Panc1 (cell line): ENCODE measurements around the gene MACROD2. TPM values are rescaled to one million over a fixed set of nuclear protein-coding genes. Genes with fewer than 3 reads are reported as not detected.

Experiments used
- ATAC-seq: fragments of 200-7000 bp; cut with Tn5 transposase; 2 replicates; pipeline ENCODE4 v1.9.1; 2020; ENCODE audit warnings: mild to moderate bottlenecking, moderate library complexity
- BruUV-seq: library from RNA; stranded (reverse); fragments of 400-500 nt; replicated peaks from 2 replicates; lab custom pipeline; 2021; lab: Mats Ljungman, UMichigan
- CTCF ChIA-PET: fragments of 300-600 bp; sonication (Branson Sonifier 250); formaldehyde crosslinking; loops from one replicate; lab custom pipeline; 2022; ENCODE audit warnings: antibody characterized with exemption; lab: Charles Lee
- POLR2A ChIA-PET: fragments of 300-600 bp; sonication (Branson Sonifier 250); formaldehyde crosslinking; loops from one replicate; lab custom pipeline; 2022; ENCODE audit warnings: antibody characterized with exemption; lab: Charles Lee
- DNase-seq: peaks from one replicate; pipeline ENCODE4 v3.0.0-alpha.2; 2010; ENCODE audit warnings: low read depth, low spot score
- H3K27ac ChIP-seq: 2 replicates; pipeline ENCODE4 v1.5.1; 2011; ENCODE audit warnings: mild to moderate bottlenecking, low read length, inconsistent platforms
- H3K27me3 ChIP-seq: fragments of 200-500 bp; sonication (Bioruptor generic); 2 replicates; pipeline ENCODE4 v1.6.0; 2014; ENCODE audit warnings: low read length, inconsistent platforms; ENCODE audit not compliant: control insufficient read depth, insufficient read depth
- H3K36me3 ChIP-seq: fragments of 200-500 bp; sonication (Bioruptor generic); 2 replicates; pipeline ENCODE4 v1.5.1; 2014; ENCODE audit warnings: inconsistent platforms, mild to moderate bottlenecking, low read length, moderate library complexity; ENCODE audit not compliant: control insufficient read depth, insufficient read depth
- H3K4me1 ChIP-seq: 2 replicates; pipeline ENCODE4 v1.5.1; 2011; ENCODE audit warnings: inconsistent platforms, mild to moderate bottlenecking, low read length, moderate library complexity; ENCODE audit not compliant: control insufficient read depth, insufficient read depth
- H3K4me3 ChIP-seq, 2 experiments: 2 replicates each; pipeline ENCODE4 v1.5.1; 2011 to 2012; ENCODE audit warnings: low read depth in 2 of 2, low read length in 2 of 2, mild to moderate bottlenecking in 2 of 2, inconsistent platforms in 1 of 2, moderate library complexity in 1 of 2
- H3K9me3 ChIP-seq: fragments of 200-500 bp; sonication (Bioruptor generic); 2 replicates; pipeline ENCODE4 v1.5.1; 2014; ENCODE audit warnings: low read depth, mild to moderate bottlenecking, inconsistent platforms, low read length, moderate library complexity; ENCODE audit not compliant: control insufficient read depth, insufficient read depth
- POLR2AphosphoS5 ChIP-seq: IDR thresholded peaks from 2 replicates; pipeline ENCODE4 v1.6.1; 2012; ENCODE audit warnings: mild to moderate bottlenecking, low read depth, low read length, moderate library complexity
- SIN3A ChIP-seq: IDR thresholded peaks from 2 replicates; pipeline ENCODE4 v1.6.1; 2012; ENCODE audit warnings: low read depth, mild to moderate bottlenecking, low read length, moderate library complexity, borderline replicate concordance; ENCODE audit not compliant: insufficient read depth
- TCF7L2 ChIP-seq: IDR thresholded peaks from 2 replicates; pipeline ENCODE4 v1.6.1; 2011; ENCODE audit warnings: mild to moderate bottlenecking, low read depth, low read length, inconsistent platforms
- in situ Hi-C: cut with HindIII; loops from 2 replicates; pipeline ENCODE4 v1.10.0; 2016; ENCODE audit warnings: low sequenced_read_pairs, low pct_unique_long_range_greater_than_20kb
- intact Hi-C: fragments of 100-400 bp; cut with micrococcal nuclease; formaldehyde crosslinking; loops from one replicate; pipeline ENCODE4 v1.10.0; 2022; ENCODE audit not compliant: unreplicated experiment
- total RNA-seq: library from RNA; stranded (reverse); gene quantifications from one replicate; pipeline ENCODE4 v1.2.1, GENCODE V29; 2021; ENCODE audit not compliant: unreplicated experiment
- TF ChIP-seq, protein P1 (sequence below): fragments of 450-650 bp; IDR thresholded peaks from 2 replicates; pipeline ENCODE4 v1.5.1; 2017; ENCODE audit warnings: mild to moderate bottlenecking
- TF ChIP-seq, protein P2 (sequence below), 2 experiments: IDR thresholded peaks; 2 replicates each; pipeline ENCODE4 v1.6.1; 2011 to 2012; ENCODE audit warnings: low read depth in 2 of 2, control low read depth in 1 of 2, low read length in 1 of 2, mild to moderate bottlenecking in 1 of 2, moderate library complexity in 1 of 2; ENCODE audit not compliant: insufficient read depth in 1 of 2

Gene MACROD2
- total RNA-seq, 1 experiment from 2014 or later, result 1.2 TPM

DNA sequence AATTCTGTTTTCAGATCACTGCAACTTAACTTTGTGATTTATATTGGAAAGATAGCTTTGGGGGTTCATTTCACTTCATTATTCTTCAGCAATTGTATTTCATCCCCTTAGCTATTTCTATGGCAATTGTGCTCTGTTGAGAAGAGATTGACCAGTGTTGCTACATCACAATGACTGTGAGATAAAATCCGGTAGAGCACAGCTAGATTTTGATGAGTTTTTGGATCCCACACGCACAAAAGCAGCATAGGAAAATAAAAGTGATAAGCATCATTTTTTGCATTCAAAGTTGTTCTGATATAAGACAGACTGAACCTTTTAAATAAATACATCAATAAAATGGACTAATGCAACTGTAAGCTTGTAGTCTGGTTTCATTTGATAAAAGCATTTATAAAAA, 1843.2 kb downstream of the MACROD2 start:
- H3K9me3 ChIP-seq, result no peaks in the 10 kb centered on the region
- H3K27ac ChIP-seq, result no peak overlapping the region
- intact Hi-C loops, result no loop called here
- DNase-seq (no peak), ATAC-seq (no peak)
- POLR2A ChIA-PET, result interaction anchor here (0.7 kb wide), 1 partner anchor 38 kb away, joined by 3 read pairs; no protein-coding TSS in a partner anchor
- no peaks in the 10 kb centered on the region for H3K4me1 ChIP-seq
- H3K4me3 ChIP-seq, result no peak overlapping the region
- CTCF ChIA-PET, result no interaction called here
- no TSS peak for BruUV-seq
- no peaks in the 10 kb centered on the region for H3K27me3 ChIP-seq
- in situ Hi-C loops, result no loop called here
- TF ChIP-seq, protein P1, sequence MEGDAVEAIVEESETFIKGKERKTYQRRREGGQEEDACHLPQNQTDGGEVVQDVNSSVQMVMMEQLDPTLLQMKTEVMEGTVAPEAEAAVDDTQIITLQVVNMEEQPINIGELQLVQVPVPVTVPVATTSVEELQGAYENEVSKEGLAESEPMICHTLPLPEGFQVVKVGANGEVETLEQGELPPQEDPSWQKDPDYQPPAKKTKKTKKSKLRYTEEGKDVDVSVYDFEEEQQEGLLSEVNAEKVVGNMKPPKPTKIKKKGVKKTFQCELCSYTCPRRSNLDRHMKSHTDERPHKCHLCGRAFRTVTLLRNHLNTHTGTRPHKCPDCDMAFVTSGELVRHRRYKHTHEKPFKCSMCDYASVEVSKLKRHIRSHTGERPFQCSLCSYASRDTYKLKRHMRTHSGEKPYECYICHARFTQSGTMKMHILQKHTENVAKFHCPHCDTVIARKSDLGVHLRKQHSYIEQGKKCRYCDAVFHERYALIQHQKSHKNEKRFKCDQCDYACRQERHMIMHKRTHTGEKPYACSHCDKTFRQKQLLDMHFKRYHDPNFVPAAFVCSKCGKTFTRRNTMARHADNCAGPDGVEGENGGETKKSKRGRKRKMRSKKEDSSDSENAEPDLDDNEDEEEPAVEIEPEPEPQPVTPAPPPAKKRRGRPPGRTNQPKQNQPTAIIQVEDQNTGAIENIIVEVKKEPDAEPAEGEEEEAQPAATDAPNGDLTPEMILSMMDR, result no peak
- TF ChIP-seq SIN3A (no peak), POLR2AphosphoS5 (no peak), TCF7L2 (no peak)
- TF ChIP-seq, protein P2, sequence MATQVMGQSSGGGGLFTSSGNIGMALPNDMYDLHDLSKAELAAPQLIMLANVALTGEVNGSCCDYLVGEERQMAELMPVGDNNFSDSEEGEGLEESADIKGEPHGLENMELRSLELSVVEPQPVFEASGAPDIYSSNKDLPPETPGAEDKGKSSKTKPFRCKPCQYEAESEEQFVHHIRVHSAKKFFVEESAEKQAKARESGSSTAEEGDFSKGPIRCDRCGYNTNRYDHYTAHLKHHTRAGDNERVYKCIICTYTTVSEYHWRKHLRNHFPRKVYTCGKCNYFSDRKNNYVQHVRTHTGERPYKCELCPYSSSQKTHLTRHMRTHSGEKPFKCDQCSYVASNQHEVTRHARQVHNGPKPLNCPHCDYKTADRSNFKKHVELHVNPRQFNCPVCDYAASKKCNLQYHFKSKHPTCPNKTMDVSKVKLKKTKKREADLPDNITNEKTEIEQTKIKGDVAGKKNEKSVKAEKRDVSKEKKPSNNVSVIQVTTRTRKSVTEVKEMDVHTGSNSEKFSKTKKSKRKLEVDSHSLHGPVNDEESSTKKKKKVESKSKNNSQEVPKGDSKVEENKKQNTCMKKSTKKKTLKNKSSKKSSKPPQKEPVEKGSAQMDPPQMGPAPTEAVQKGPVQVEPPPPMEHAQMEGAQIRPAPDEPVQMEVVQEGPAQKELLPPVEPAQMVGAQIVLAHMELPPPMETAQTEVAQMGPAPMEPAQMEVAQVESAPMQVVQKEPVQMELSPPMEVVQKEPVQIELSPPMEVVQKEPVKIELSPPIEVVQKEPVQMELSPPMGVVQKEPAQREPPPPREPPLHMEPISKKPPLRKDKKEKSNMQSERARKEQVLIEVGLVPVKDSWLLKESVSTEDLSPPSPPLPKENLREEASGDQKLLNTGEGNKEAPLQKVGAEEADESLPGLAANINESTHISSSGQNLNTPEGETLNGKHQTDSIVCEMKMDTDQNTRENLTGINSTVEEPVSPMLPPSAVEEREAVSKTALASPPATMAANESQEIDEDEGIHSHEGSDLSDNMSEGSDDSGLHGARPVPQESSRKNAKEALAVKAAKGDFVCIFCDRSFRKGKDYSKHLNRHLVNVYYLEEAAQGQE (IDR thresholded peaks at IDR 0.05; ENCODE audit: insufficient read depth in 1 of 2, low read depth in 2 of 2, low read length in 1 of 2), result no peak
- no peaks in the 10 kb centered on the region for H3K36me3 ChIP-seq

DNA sequence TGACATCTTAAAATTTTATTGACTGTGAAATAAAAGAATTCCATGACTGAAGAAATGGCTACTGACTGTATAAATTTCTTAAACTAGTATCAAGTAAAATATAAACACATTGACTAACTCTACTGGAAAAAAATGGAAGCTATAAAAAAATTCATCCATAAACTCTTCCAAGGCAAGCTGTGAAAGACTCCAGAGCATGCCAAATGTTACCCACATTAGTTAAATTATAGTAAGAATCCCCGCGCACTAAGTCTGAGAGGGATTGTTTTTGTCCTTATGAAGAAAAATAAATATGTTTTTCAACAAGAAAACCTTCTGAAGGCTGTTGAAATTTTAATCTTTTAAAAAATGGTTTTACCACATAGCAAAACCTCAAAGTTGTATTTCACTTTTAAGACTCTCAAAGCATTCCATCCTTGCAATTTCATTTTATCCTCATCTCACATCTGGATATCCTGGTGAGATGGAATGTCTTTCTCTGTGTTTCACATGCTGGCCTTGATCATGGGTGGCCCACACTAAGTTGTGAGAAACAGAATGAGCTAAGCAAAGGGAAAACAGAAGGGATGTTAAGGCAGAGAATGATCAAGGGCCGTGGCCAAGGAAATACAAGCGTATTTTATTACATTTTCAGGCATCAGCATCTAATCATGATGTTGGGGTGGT, 1845.5 kb downstream of the MACROD2 start:
- ChIA-PET CTCF (no interaction called here), POLR2A (no interaction called here)
- H3K4me1 ChIP-seq, result no peaks in the 10 kb centered on the region
- H3K36me3 ChIP-seq, result no peaks in the 10 kb centered on the region
- BruUV-seq, result no TSS peak
- DNase-seq, result no peak
- no peaks in the 10 kb centered on the region for H3K27me3 ChIP-seq
- H3K9me3 ChIP-seq, result no peaks in the 10 kb centered on the region
- no peak for ATAC-seq
- intact Hi-C loops (no loop called here), in situ Hi-C loops (no loop called here)
- H3K4me3 ChIP-seq, result no peak overlapping the region
- no peak overlapping the region for H3K27ac ChIP-seq
- TF ChIP-seq, protein P1, result no peak
- TF ChIP-seq SIN3A, result no peak
- TF ChIP-seq TCF7L2, result no peak
- TF ChIP-seq POLR2AphosphoS5, result no peak
- TF ChIP-seq, protein P2 (IDR thresholded peaks at IDR 0.05; ENCODE audit: insufficient read depth in 1 of 2, low read depth in 2 of 2, low read length in 1 of 2), result no peak
